HG03439 (cell line): ENCODE results near the gene NMNAT2.
"Not testable (repeated sequence)": the region's sequence is repeated elsewhere in the genome, so short reads cannot be mapped to it uniquely, and the experiment has no call there.

Experiments
- ATAC-seq: cut with Tn5 transposase; IDR thresholded peaks from one replicate; pipeline ENCODE4 v1.9.1; 2021; ENCODE audit warnings: mild to moderate bottlenecking, moderate library complexity; ENCODE audit not compliant: unreplicated experiment

NMNAT2 gene

DNA sequence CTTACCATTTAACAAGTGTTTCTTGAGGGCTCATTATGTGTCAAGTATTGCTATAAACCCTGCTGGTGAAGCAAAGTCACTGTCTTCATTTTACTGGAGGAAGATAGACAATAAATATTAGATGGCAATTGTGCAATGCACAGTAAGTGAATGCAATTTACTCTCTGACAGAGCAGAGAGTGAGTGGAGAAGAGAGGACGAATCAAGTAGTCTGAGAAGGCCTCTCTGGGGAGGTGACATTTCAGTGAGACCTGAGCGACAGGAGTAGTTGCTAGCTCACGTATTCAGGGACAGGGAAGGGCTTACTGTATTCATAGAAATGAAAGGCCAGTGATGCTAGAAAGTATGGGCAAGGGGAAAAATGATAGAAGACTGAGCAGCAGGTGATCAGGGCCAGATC, 1.2 kb upstream of the NMNAT2 start:
- no peak for ATAC-seq

- no peak for ATAC-seq
These were observed 516 bp upstream of the NMNAT2 start for GRCh38 chr1:183418696-183419095.

GRCh38 chr1:183416850-183417771, 1.1 kb downstream of the NMNAT2 start:
- no peak for ATAC-seq

DNA sequence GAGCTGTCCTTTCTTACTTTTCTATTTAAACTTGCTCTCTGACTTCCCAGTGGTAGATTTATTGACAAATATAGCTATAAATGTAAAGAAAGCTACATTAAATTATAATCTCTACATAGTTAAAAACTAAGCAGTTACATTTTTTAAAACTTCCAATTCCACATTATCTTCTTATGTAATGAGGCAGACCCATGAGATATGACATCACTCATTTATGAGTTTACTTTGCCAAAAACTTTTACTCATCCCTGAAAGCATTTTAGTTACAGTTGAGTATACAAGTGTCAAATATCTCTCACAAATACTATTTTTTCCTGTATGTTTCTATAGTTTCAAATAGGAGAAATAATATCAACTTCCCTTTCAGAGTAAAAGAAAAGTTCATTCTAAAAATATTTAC, 3.8 kb downstream of the NMNAT2 start:
- no peak for ATAC-seq

GRCh38 chr1:183411091-183411490, 7.1 kb downstream of the NMNAT2 start:
- ATAC-seq = no peak

DNA sequence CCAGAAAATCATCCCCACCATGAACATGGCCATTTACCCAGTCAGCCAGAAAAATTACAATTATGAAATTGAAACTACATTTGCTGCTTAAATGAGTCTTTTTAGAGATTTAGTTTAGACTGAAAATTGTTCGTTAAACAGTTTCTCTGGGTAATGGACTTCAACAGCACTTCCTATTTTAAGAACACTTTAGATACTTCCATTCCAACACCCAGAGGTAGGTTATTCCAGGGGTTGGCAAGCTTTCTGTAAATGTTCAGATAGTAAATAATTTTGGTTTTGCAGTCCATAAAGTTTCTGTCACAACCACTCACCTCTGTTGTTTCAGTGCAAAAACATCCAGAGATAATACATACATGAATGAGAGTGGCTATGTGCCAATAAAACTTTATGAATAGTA, 10.2 kb downstream of the NMNAT2 start:
- ATAC-seq = no peak

DNA sequence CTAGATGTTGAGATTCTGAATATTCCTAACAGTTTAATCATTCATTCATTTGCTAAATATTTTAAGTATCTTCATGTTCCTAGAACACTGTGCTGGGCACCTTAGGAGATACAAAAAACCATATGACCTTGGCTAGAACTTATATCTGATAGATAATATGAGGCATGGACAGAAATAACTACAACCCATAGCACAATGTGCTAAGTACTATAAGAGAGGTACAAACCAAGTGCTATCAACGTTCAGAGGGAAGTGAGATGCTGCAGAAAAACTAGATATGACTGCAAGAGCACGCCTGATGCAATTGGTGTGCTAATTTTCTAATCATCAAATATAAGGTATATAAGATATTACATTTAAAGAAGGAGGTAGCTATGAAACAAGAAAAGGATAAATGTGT, 10.7 kb downstream of the NMNAT2 start:
- ATAC-seq = no peak

DNA sequence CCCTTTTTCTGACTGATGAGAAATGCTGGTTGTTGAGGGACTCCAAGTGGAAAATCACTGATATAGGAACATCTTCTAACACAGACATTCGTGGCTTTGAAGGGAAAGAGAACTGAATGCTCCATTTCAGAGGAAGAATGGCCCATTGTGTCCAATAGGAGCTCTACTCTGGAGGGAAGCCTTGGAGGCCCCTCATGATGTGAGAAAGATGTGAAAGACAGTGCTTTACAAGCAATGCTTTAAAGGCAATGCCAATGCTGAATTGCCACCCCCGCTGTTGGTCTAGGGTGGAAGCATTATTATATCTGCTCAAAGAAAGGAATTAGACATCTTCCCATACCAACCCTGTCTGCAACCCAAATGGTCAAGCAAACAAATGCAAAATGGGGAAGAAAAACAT, 13.7 kb downstream of the NMNAT2 start:
- ATAC-seq = no peak

- no peak for ATAC-seq
These were observed 14.7 kb downstream of the NMNAT2 start for GRCh38 chr1:183403498-183403897.

- not testable (repeated sequence) for ATAC-seq
These were observed 16.6 kb downstream of the NMNAT2 start for GRCh38 chr1:183401565-183401964.

DNA sequence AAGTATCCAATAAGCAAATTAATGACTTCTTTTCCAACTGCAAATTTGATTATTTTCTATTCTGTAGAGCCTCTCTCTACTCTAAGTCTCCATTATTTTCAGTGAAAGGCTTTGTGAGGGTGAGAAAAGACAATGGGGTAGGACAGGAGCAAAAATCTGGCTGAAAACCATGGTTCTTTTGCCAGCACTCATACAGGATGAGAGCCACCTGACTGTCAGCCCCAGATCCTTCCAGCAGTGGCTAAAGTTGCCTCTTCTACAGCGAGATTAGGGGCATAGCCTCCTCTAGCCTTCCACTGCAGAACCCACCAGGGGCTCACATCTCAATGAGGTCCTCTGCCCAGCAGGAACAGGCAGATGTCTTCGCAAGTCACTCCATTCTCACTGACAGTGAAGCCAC, 23.7 kb downstream of the NMNAT2 start:
- no peak for ATAC-seq

DNA sequence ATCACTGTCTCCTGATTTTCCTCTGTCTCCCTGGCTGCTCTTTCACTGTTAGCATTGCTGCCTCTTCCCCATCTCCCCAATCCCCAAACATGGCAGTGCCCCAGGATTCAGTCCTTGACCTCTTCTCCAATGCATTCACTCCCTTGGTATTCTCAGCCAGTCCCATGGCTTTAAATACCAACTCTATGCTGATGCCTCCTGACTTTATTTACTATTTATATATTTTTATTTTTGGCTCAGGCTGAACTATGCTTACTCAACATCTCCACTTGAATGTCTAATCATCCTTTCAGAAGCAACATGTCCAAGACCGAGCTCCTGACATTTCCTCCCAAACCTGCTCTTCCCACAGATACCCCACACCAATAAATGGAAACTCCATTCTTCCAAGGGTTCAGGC, 26.3 kb downstream of the NMNAT2 start:
- ATAC-seq = no peak

- no peak for ATAC-seq
These were observed 27.6 kb downstream of the NMNAT2 start for GRCh38 chr1:183390561-183390960.

GRCh38 chr1:183388735-183389134, 29.4 kb downstream of the NMNAT2 start:
- ATAC-seq = no peak

DNA sequence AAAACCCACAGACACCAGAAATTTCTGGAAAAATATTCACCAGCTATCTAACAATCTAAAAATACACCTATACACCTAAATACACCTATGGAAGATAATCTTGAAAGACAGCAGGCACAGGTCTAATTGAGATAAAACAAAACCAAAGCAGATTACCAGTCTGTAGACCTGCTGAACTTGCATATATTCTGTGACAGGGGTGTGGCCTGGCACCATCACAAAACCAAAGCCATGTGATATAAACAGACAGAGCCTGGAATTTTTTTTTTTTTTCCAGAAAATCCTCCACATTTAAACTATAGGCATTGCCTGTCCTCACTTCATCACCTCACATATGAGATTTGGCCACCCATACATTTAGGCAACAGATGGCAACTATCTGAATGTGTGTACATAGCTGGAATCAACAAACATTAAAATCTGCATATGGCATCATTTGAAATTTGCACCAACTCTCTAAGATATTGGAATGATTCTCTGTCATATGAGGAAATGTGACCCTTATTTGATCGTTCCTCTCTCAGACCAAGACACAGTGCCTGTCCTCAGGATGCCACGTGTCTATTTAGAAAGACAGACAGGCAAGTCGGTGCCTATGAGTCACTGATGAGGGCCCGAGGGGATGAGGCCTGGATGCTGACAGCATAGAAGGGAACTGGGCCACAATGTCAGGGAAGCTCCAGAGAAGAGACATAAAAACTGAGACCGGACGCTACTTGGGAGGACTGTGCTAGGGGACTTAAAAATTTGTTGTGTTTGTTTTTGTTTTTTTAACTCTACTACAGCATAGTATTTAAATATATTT, 32.6 kb downstream of the NMNAT2 start:
- ATAC-seq = no peak

DNA sequence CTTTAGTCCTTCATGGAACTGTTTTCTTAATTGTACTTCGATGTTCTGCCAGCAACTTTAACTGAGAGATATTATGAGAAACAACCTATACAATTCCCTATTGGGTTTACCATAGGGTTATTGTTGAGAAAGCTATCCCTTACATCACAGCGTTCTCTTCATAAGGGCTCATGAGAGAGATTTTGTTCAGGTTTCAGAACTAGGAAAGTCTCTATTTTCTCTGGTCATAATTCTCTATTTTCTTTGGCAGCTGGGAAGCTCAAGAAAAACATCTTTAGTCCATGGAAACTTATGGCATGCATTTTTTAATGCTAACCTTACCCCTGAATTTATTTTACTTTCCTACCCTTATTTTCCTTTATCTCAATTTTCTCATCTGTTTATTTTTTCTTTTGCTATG, 38.2 kb downstream of the NMNAT2 start:
- no peak for ATAC-seq

DNA sequence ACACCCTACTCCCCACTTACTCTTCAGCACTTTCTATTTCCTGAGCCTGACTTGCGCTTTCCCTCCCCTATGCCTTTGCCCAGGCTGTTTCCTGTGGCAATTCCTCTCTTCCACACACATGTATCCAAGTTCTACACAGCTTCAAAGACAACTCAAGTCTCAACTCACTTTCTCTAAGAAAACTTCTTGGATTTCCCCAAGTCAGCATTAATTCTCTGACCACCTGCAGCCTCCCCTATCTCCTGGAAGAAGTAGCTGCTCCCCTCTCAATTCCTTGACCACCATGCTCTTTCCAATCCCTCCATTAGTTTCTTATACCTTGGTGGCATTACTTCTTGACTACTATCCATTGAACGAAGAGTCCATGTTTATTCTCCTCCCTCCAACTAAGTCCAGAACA, 42.8 kb downstream of the NMNAT2 start:
- ATAC-seq = no peak

DNA sequence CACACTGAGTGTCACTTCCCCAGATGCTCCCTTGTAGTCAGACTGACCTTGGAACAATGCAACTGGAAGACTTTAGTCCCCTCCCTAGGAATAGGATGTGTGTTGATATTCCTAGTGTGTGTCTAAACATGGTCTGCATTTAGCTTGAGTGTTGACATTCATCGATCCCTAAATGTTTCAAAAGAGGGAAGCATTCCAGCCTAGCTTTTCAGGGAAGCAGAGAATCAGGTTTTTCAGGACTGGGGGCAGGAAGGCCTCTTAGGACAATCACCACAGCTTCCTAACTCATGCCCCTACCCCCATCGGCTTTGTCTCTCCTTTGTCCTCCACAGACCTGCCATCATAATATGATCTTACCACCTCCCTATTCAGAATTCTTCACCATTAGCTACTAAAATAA, 43.4 kb downstream of the NMNAT2 start:
- no peak for ATAC-seq

GRCh38 chr1:183372586-183373230, 45.5 kb downstream of the NMNAT2 start:
- no peak for ATAC-seq

GRCh38 chr1:183370399-183371058, 47.7 kb downstream of the NMNAT2 start:
- no peak for ATAC-seq
